HepG2 (cell line): Measurements from ENCODE around the gene RBP5. TPM values are rescaled to one million over a fixed set of nuclear protein-coding genes. Genes with fewer than 3 reads are reported as not detected.
A peak's percentile ranks its signal among the peaks of the same experiment; 100 is the strongest.

Experiments
- ATF4 ChIP-seq, 2 experiments: fragments of 450-650 bp in 1 of 2; sonication (generic) in 1 of 2; formaldehyde crosslinking; IDR thresholded peaks; 2 replicates each; pipeline versions ENCODE4 v1.5.0 to v1.8.0; 2020 to 2022; ENCODE audit warnings: mild to moderate bottlenecking in 1 of 2, missing genetic modification reagents in 1 of 2
- DMTF1 ChIP-seq: sonication (generic); formaldehyde crosslinking; IDR thresholded peaks from 2 replicates; pipeline ENCODE4 v1.4.0; 2020; ENCODE audit warnings: mild to moderate bottlenecking, missing genetic modification reagents
- DPF2 ChIP-seq: sonication (generic); formaldehyde crosslinking; IDR thresholded peaks from 2 replicates; pipeline ENCODE4 v1.4.0; 2020; ENCODE audit warnings: mild to moderate bottlenecking, low read depth, missing genetic modification reagents, borderline replicate concordance
- DR1 ChIP-seq: sonication (generic); formaldehyde crosslinking; IDR thresholded peaks from 2 replicates; pipeline ENCODE4 v1.8.0; 2021; ENCODE audit warnings: mild to moderate bottlenecking, missing genetic modification reagents, inconsistent platforms
- HOXA3 ChIP-seq: sonication (generic); formaldehyde crosslinking; IDR thresholded peaks from 2 replicates; pipeline ENCODE4 v1.5.0; 2020; ENCODE audit warnings: missing genetic modification reagents
- RERE ChIP-seq: IDR thresholded peaks from 2 replicates; pipeline ENCODE4 v1.6.1; 2016; ENCODE audit warnings: low read depth, missing genetic modification reagents, missing compliant biosample characterization
- SMC3 ChIP-seq: IDR thresholded peaks from 2 replicates; pipeline ENCODE4 v1.6.1; 2011; ENCODE audit warnings: low read length, improper control_type of control experiment
- SP140L ChIP-seq: sonication (generic); formaldehyde crosslinking; IDR thresholded peaks from 2 replicates; pipeline ENCODE4 v1.4.0; 2020; ENCODE audit warnings: missing genetic modification reagents, borderline replicate concordance
- STAT5B ChIP-seq: sonication (generic); formaldehyde crosslinking; IDR thresholded peaks from 2 replicates; pipeline ENCODE4 v1.4.0; 2020; ENCODE audit warnings: missing genetic modification reagents
- ZBTB2 ChIP-seq: sonication (generic); formaldehyde crosslinking; IDR thresholded peaks from 2 replicates; pipeline ENCODE4 v1.8.0; 2022; ENCODE audit warnings: low read depth, missing genetic modification reagents
- ZEB1 ChIP-seq: IDR thresholded peaks from 2 replicates; pipeline ENCODE4 v1.6.1; 2012; ENCODE audit warnings: mild to moderate bottlenecking, low read depth, inconsistent platforms; ENCODE audit not compliant: insufficient replicate concordance
- ZNF20 ChIP-seq: sonication (generic); formaldehyde crosslinking; IDR thresholded peaks from 2 replicates; pipeline ENCODE4 v1.4.0; 2020; ENCODE audit warnings: mild to moderate bottlenecking, moderate library complexity, missing genetic modification reagents
- ZNF281 ChIP-seq: sonication (generic); formaldehyde crosslinking; IDR thresholded peaks from 2 replicates; pipeline ENCODE4 v1.4.0; 2020; ENCODE audit warnings: missing genetic modification reagents, borderline replicate concordance
- ZNF441 ChIP-seq: sonication (generic); formaldehyde crosslinking; IDR thresholded peaks from 2 replicates; pipeline ENCODE4 v1.7.0; 2021; ENCODE audit warnings: missing genetic modification reagents, borderline replicate concordance
- ZNF619 ChIP-seq: sonication (generic); formaldehyde crosslinking; IDR thresholded peaks from 2 replicates; pipeline ENCODE4 v1.4.0; 2020; ENCODE audit warnings: mild to moderate bottlenecking, missing genetic modification reagents
- ZNF7 ChIP-seq: IDR thresholded peaks from 2 replicates; pipeline ENCODE4 v1.6.1; 2016; ENCODE audit warnings: missing biosample characterization, missing genetic modification reagents
- polyA plus RNA-seq, 8 experiments: library from polyadenylated mRNA; depleted of rRNA in 3 of 8; stranded (reverse) in 7 of 8; unstranded in 1 of 8; fragments of >200 nt; fragmentation: Illumina TruSeq in 4 of 8; extraction: Trizol in 4 of 8; gene quantifications; 2 replicates each; pipeline versions ENCODE4 v1.2.1 to v1.2.3, GENCODE V29; 2011 to 2016; ENCODE audit warnings: low read depth in 4 of 8, missing spikeins in 1 of 8, mixed read lengths in 1 of 8; ENCODE audit not compliant: insufficient read depth in 1 of 8
- total RNA-seq, 5 experiments: library from RNA; depleted of rRNA; stranded (reverse); fragments of >200 nt; fragmentation: Illumina TruSeq; extraction: Trizol; gene quantifications; 2 replicates each; pipeline ENCODE4 v1.2.3, GENCODE V29; 2016; ENCODE audit warnings: low read depth in 1 of 5

Gene RBP5
- total and polyA plus RNA-seq, 2 of the 13 experiments (the other 11 are each of a cell fraction or from before 2014, with no cell fraction given) = 13.8 to 19.8 TPM

GRCh38 chr12:7127916-7128626 lies 618 bp downstream of the RBP5 start (continued):
- TF ChIP-seq ZNF281 (CRISPR knock-in tag) (peak; percentile 91), RERE (CRISPR knock-in tag) (no peak), STAT5B (CRISPR knock-in tag) (no peak), DPF2 (peak; percentile 28; the same call in 1 of the 2 replicates), HOXA3 (CRISPR knock-in tag) (no peak; the same call in 1 of the 2 replicates), ZNF441 (CRISPR knock-in tag) (no peak), ZNF619 (CRISPR knock-in tag) (no peak), SMC3 (no peak), ZNF20 (CRISPR knock-in tag) (no peak), SP140L (CRISPR knock-in tag) (no peak), ZNF7 (CRISPR knock-in tag) (no peak), DR1 (CRISPR knock-in tag) (no peak), ZEB1 (no peak), ZBTB2 (CRISPR knock-in tag) (no peak), ATF4 (CRISPR knock-in tag; IDR thresholded peaks at IDR 0.05) (no peak), DMTF1 (CRISPR knock-in tag) (no peak)
